A549 (cell line): ENCODE measurements around the gene RYR3. TPM values are rescaled to one million over a fixed set of nuclear protein-coding genes. Genes with fewer than 3 reads are reported as not detected.

Source experiments
- ATAC-seq, 2 experiments: fragments of 200-7000 bp in 1 of 2; fragments of >200 bp in 1 of 2; cut with Nextera tagmentation in 1 of 2; cut with Tn5 transposase in 1 of 2; 3 replicates each; pipeline versions ENCODE4 v1.8.0 to v1.9.1; 2018 to 2020; ENCODE audit warnings: mild to moderate bottlenecking in 1 of 2, moderate library complexity in 1 of 2
- CTCF ChIA-PET: fragments of 300-600 bp; sonication (Branson Sonifier 250); formaldehyde crosslinking; extraction: SDS; loops from one replicate; lab custom pipeline; 2021; ENCODE audit warnings: antibody characterized with exemption, inconsistent platforms; lab: Yijun Ruan, JAX
- POLR2A ChIA-PET: fragments of 350-600 bp; formaldehyde crosslinking; extraction: SDS; loops from one replicate; lab custom pipeline; 2021; ENCODE audit warnings: antibody characterized with exemption, inconsistent platforms; lab: Yijun Ruan, JAX
- DNase-seq, 2 experiments: peaks; one replicate each; pipeline versions ENCODE4 v3.0.0 to v3.0.0-alpha.2; 2011 to 2016; ENCODE audit warnings: low read depth in 1 of 2, low spot score in 1 of 2
- FAIRE-seq: peaks from 2 replicates; lab custom pipeline; 2011; peaks lifted over from hg19 to GRCh38; lab: Jason Lieb, UNC
- H3K27ac ChIP-seq, 2 experiments: fragments of >200 bp; sonication (Bioruptor Twin); formaldehyde crosslinking; 3 replicates each; pipeline ENCODE4 v1.5.1; 2016 to 2017
- H3K4me1 ChIP-seq: fragments of >200 bp; sonication (Bioruptor Twin); formaldehyde crosslinking; 3 replicates; pipeline ENCODE4 v1.6.1; 2016
- H3K4me2 ChIP-seq: fragments of >200 bp; sonication (Bioruptor Twin); formaldehyde crosslinking; 3 replicates; pipeline ENCODE4 v1.6.1; 2016
- H3K4me3 ChIP-seq: fragments of >200 bp; sonication (Bioruptor Twin); formaldehyde crosslinking; 3 replicates; pipeline ENCODE4 v1.5.1; 2016
- H3K9me3 ChIP-seq: fragments of >200 bp; sonication (Bioruptor Twin); formaldehyde crosslinking; 3 replicates; pipeline ENCODE4 v1.6.1; 2016
- BHLHE40 ChIP-seq: IDR thresholded peaks from 2 replicates; pipeline ENCODE4 v1.6.1; 2012; ENCODE audit warnings: low read depth, low read length, inconsistent platforms
- CEBPB ChIP-seq, 2 experiments: fragments of >200 bp in 1 of 2; sonication (Bioruptor Twin) in 1 of 2; formaldehyde crosslinking in 1 of 2; IDR thresholded peaks; 2 replicates each; pipeline ENCODE4 v1.6.1; 2012 to 2016
- EHMT2 ChIP-seq: fragments of 200-600 bp; sonication (generic); IDR thresholded peaks from 2 replicates; pipeline ENCODE4 v1.6.1; 2016; ENCODE audit warnings: antibody characterized with exemption, low read depth, mild to moderate bottlenecking, moderate library complexity
- FOSB ChIP-seq: fragments of 250-450 bp; sonication (Bioruptor Pico); IDR thresholded peaks from 2 replicates; pipeline ENCODE4 v1.5.0; 2020; ENCODE audit warnings: mild to moderate bottlenecking, moderate library complexity
- FOSL2 ChIP-seq, 2 experiments: fragments of 450-650 bp in 1 of 2; fragments of >200 bp in 1 of 2; sonication (Bioruptor Twin) in 1 of 2; formaldehyde crosslinking; IDR thresholded peaks; 2 replicates each; pipeline versions ENCODE4 v1.5.0 to v1.6.1; 2016 to 2020; ENCODE audit warnings: mild to moderate bottlenecking in 1 of 2, moderate library complexity in 1 of 2
- GATA3 ChIP-seq: IDR thresholded peaks from 2 replicates; pipeline ENCODE4 v1.6.1; 2012; ENCODE audit warnings: borderline replicate concordance
- HDAC2 ChIP-seq: fragments of 200-600 bp; sonication (generic); IDR thresholded peaks from 2 replicates; pipeline ENCODE4 v1.6.1; 2016
- HES2 ChIP-seq: fragments of >200 bp; sonication (Bioruptor Twin); formaldehyde crosslinking; IDR thresholded peaks from 2 replicates; pipeline ENCODE4 v1.6.1; 2016
- HOXB13 ChIP-seq: fragments of 250-450 bp; sonication (Bioruptor Pico); IDR thresholded peaks from 2 replicates; pipeline ENCODE4 v1.5.0; 2020; ENCODE audit warnings: low read depth, mild to moderate bottlenecking, moderate library complexity
- HOXB5 ChIP-seq: fragments of 250-450 bp; sonication (Bioruptor Pico); IDR thresholded peaks from 2 replicates; pipeline ENCODE4 v1.5.0; 2020; ENCODE audit warnings: mild to moderate bottlenecking, moderate library complexity
- JUN ChIP-seq, 2 experiments: fragments of >200 bp; sonication (Bioruptor Twin); formaldehyde crosslinking; IDR thresholded peaks; 2 replicates in 1 of 2; 3 replicates in 1 of 2; pipeline ENCODE4 v1.6.1; 2016 to 2017
- JUNB ChIP-seq: fragments of >200 bp; sonication (Bioruptor Twin); formaldehyde crosslinking; IDR thresholded peaks from 2 replicates; pipeline ENCODE4 v1.6.1; 2016
- MAFK ChIP-seq: fragments of 450-650 bp; IDR thresholded peaks from 2 replicates; pipeline ENCODE4 v1.6.1; 2014; ENCODE audit not compliant: partially characterized antibody
- MAX ChIP-seq: IDR thresholded peaks from 2 replicates; pipeline ENCODE4 v1.6.1; 2012
- MYC ChIP-seq: IDR thresholded peaks from 2 replicates; pipeline ENCODE4 v1.6.1; 2012; ENCODE audit warnings: mild to moderate bottlenecking, inconsistent platforms, low read length, improper control_type of control experiment, borderline replicate concordance
- NFE2L2 ChIP-seq: fragments of 150-350 bp; conservative IDR thresholded peaks from 2 replicates; pipeline ENCODE4 v1.6.1; 2014; ENCODE audit warnings: low read length
- NR3C1 ChIP-seq: fragments of >200 bp; sonication (Bioruptor Twin); formaldehyde crosslinking; IDR thresholded peaks from 3 replicates; pipeline ENCODE4 v1.6.1; 2017
- RARB ChIP-seq: fragments of 250-450 bp; sonication (Bioruptor Pico); IDR thresholded peaks from 2 replicates; pipeline ENCODE4 v1.8.0; 2021; ENCODE audit warnings: mild to moderate bottlenecking, moderate library complexity
- RCOR1 ChIP-seq: fragments of 150-350 bp; IDR thresholded peaks from 2 replicates; pipeline ENCODE4 v1.6.1; 2014; ENCODE audit warnings: antibody characterized with exemption, low read length, low read depth
- REST ChIP-seq: fragments of 200-600 bp; sonication (generic); IDR thresholded peaks from 2 replicates; pipeline ENCODE4 v1.6.1; 2016; ENCODE audit warnings: antibody characterized with exemption, mild to moderate bottlenecking, moderate library complexity
- SMC3 ChIP-seq: fragments of >200 bp; sonication (Bioruptor Twin); formaldehyde crosslinking; IDR thresholded peaks from 3 replicates; pipeline ENCODE4 v1.6.1; 2018; ENCODE audit warnings: inconsistent platforms
- TFCP2L1 ChIP-seq: fragments of 250-450 bp; sonication (Bioruptor Pico); IDR thresholded peaks from 2 replicates; pipeline ENCODE4 v1.5.0; 2021; ENCODE audit warnings: mild to moderate bottlenecking
- USF2 ChIP-seq: fragments of 450-650 bp; IDR thresholded peaks from 2 replicates; pipeline ENCODE4 v1.6.1; 2014; ENCODE audit warnings: antibody characterized with exemption
- ZFP36 ChIP-seq: fragments of 450-650 bp; IDR thresholded peaks from 2 replicates; pipeline ENCODE4 v1.6.1; 2014; ENCODE audit warnings: borderline replicate concordance; ENCODE audit not compliant: partially characterized antibody
- ZNF302 ChIP-seq: fragments of 250-450 bp; sonication (Bioruptor Pico); IDR thresholded peaks from 2 replicates; pipeline ENCODE4 v1.9.0; 2021; ENCODE audit warnings: inconsistent platforms, mild to moderate bottlenecking, moderate library complexity
- WGBS: methylation state at CpG from one replicate; pipeline ENCODE4 v1.1.6; 2017; ENCODE audit errors: missing lambda C conversion rate; 5-methylcytosine and 5-hydroxymethylcytosine counted together
- polyA plus RNA-seq, 4 experiments: library from polyadenylated mRNA; depleted of rRNA in 3 of 4; stranded (reverse); fragments of >200 nt; fragmentation: RNase III in 1 of 4; extraction: RNeasy Plus Mini Kit Qiagen cat#74134 plus additional on column Dnase treatment in 1 of 4; gene quantifications; 2 replicates in 3 of 4; 3 replicates in 1 of 4; pipeline ENCODE4 v1.2.3, GENCODE V29; 2011 to 2017

Gene RYR3
- polyA plus RNA-seq, 2 of the 4 experiments (the other 2 are of a cell fraction): 0.03 TPM; not detected in 1

GRCh38 chr15:33706173-33706572 lies 395.4 kb downstream of the RYR3 start (continued):
- TF ChIP-seq MAX (no peak), NR3C1 (no peak), MAFK (no peak), EHMT2 (no peak), RARB (CRISPR knock-in tag) (no peak), GATA3 (no peak), RCOR1 (no peak), BHLHE40 (no peak), JUNB (no peak), SMC3 (no peak), HES2 (no peak)

- ATAC-seq (no peak), DNase-seq (no peak), FAIRE-seq (no peak)
- Histone ChIP-seq H3K9me3 (0 out of 3 replicates have a peak, but pooled peaks cover 3% of the 10 kb centered on the region), H3K4me1 (no peaks in the 10 kb centered on the region), H3K27ac (no peak overlapping the region), H3K4me2 (no peak overlapping the region), H3K4me3 (no peak overlapping the region)
- ChIA-PET POLR2A (no interaction called here), CTCF (interaction anchor here (0.9 to 4.3 kb wide), 6 partner anchors 8 to 435 kb away, joined by 3 to 33 read pairs (median 4); no protein-coding TSS in a partner anchor)
- TF ChIP-seq HOXB13 (no peak), MAFK (no peak), SMC3 (no peak)
These were observed 400.0 kb downstream of the RYR3 start for GRCh38 chr15:33710748-33711147.

GRCh38 chr15:33716025-33716424 lies 405.3 kb downstream of the RYR3 start:
- Histone ChIP-seq H3K4me3 (no peak overlapping the region), H3K4me2 (no peak overlapping the region), H3K9me3 (no peaks in the 10 kb centered on the region), H3K4me1 (peaks cover 2% of the 10 kb centered on the region; the same call in 1 of the 3 replicates), H3K27ac (no peak overlapping the region)
- ATAC-seq (no peak), FAIRE-seq (no peak), DNase-seq (no peak)
- POLR2A ChIA-PET: no interaction called here
- CTCF ChIA-PET: interaction anchor here (1.2 to 6.3 kb wide), 4 partner anchors 15 to 424 kb away, joined by 3 to 49 read pairs (median 23); no protein-coding TSS in a partner anchor
- TF ChIP-seq BHLHE40 (no peak), CEBPB (IDR thresholded peaks at IDR 0.05) (no peak), JUN (IDR thresholded peaks at IDR 0.05) (no peak), ZNF302 (CRISPR knock-in tag) (no peak), EHMT2 (no peak), FOSL2 (IDR thresholded peaks at IDR 0.05) (no peak), FOSL2 (CRISPR knock-in tag; IDR thresholded peaks at IDR 0.05) (no peak), NFE2L2 (no peak), HOXB5 (CRISPR knock-in tag) (no peak), MYC (no peak), RCOR1 (no peak), FOSB (no peak), USF2 (no peak), REST (no peak), GATA3 (no peak), ZFP36 (no peak), RARB (CRISPR knock-in tag) (no peak), HDAC2 (no peak), HOXB13 (no peak), MAFK (no peak), TFCP2L1 (CRISPR knock-in tag) (no peak)
- WGBS: 34% methylated on average over 5 of the region's 5 CpGs
